ENCODE data around the gene ZNF574. TPM values are rescaled to one million over a fixed set of nuclear protein-coding genes. Genes with fewer than 3 reads are reported as not detected.
"Not testable (repeated sequence)": the region's sequence is repeated elsewhere in the genome, so short reads cannot be mapped to it uniquely, and the experiment has no call there.

Gene ZNF574
- total RNA-seq, 4 donors from 2014 or later: 11.6 to 22.9 (median 12.8) TPM

GRCh38 chr19:42034640-42035391 is 41.1 kb upstream of the ZNF574 start:
- TF ChIP-seq CTCF (IDR thresholded peaks at IDR 0.05): peak in 1 of 3 donors; percentile 61
- ATAC-seq (ENCODE audit: low FRiP score) (peak; percentile 80), DNase-seq (ENCODE audit: low spot score) (peak; percentile 68)

GRCh38 chr19:42037649-42038048 is 38.3 kb upstream of the ZNF574 start:
- TF ChIP-seq CTCF (IDR thresholded peaks at IDR 0.05): no peak
- ATAC-seq (ENCODE audit: low FRiP score) (no peak), DNase-seq (ENCODE audit: low spot score) (no peak)

GRCh38 chr19:42038666-42039065 is 37.3 kb upstream of the ZNF574 start:
- DNase-seq (ENCODE audit: low spot score): no peak
- no peak for TF ChIP-seq CTCF (IDR thresholded peaks at IDR 0.05)
- no peak for ATAC-seq (ENCODE audit: low FRiP score)

GRCh38 chr19:42040031-42040430 is 35.9 kb upstream of the ZNF574 start:
- DNase-seq (ENCODE audit: low spot score): no peak
- no peak for ATAC-seq (ENCODE audit: low FRiP score)
- no peak for TF ChIP-seq CTCF (IDR thresholded peaks at IDR 0.05)

GRCh38 chr19:42040491-42040890 is 35.5 kb upstream of the ZNF574 start:
- DNase-seq (ENCODE audit: low spot score); ATAC-seq (ENCODE audit: low FRiP score): not testable (repeated sequence)

- no peak for ATAC-seq (ENCODE audit: low FRiP score)
Measured at GRCh38 chr19:42042455-42043170, 33.4 kb upstream of the ZNF574 start.

GRCh38 chr19:42045575-42045974 is 30.4 kb upstream of the ZNF574 start:
- ATAC-seq (ENCODE audit: low FRiP score): no peak
- TF ChIP-seq CTCF (IDR thresholded peaks at IDR 0.05): no peak
- DNase-seq (ENCODE audit: low spot score): no peak

More at GRCh38 chr19:42042455-42043170, 33.4 kb upstream of the ZNF574 start:
- DNase-seq (ENCODE audit: low spot score): no peak
- no peak for TF ChIP-seq CTCF (IDR thresholded peaks at IDR 0.05)

Data from omental fat pad (tissue), 4 donors.